Measurements from ENCODE around the gene CHID1.

CHID1 gene

GRCh38 chr11:863910-864827 lies 46.4 kb downstream of the CHID1 start:
- DNase-seq (ENCODE audit: low read depth): no peak

GRCh38 chr11:863023-863909 lies 47.3 kb downstream of the CHID1 start:
- no peak for DNase-seq (ENCODE audit: low read depth)

- no peak for DNase-seq (ENCODE audit: low read depth)
These were observed 48.0 kb downstream of the CHID1 start for GRCh38 chr11:862696-863022.

- no peak for DNase-seq (ENCODE audit: low read depth)
These were observed 48.4 kb downstream of the CHID1 start for GRCh38 chr11:862081-862661.

GRCh38 chr11:861105-861479 lies 49.5 kb downstream of the CHID1 start:
- DNase-seq (ENCODE audit: low read depth): no peak

GRCh38 chr11:860234-861104 lies 50.1 kb downstream of the CHID1 start:
- no peak for DNase-seq (ENCODE audit: low read depth)

GRCh38 chr11:859394-860131 lies 51.0 kb downstream of the CHID1 start:
- DNase-seq (ENCODE audit: low read depth): no peak

- no peak for DNase-seq (ENCODE audit: low read depth)
These were observed 51.8 kb downstream of the CHID1 start for GRCh38 chr11:858762-859339.

GRCh38 chr11:858053-858761 lies 52.4 kb downstream of the CHID1 start:
- DNase-seq (ENCODE audit: low read depth): no peak

GRCh38 chr11:856397-856796 lies 54.2 kb downstream of the CHID1 start:
- DNase-seq (ENCODE audit: low read depth): no peak

- DNase-seq (ENCODE audit: low read depth): no peak
These were observed 54.8 kb downstream of the CHID1 start for GRCh38 chr11:855796-856195.

GRCh38 chr11:855330-855674 lies 55.3 kb downstream of the CHID1 start:
- no peak for DNase-seq (ENCODE audit: low read depth)

- DNase-seq (ENCODE audit: low read depth): no peak
These were observed 55.8 kb downstream of the CHID1 start for GRCh38 chr11:854601-855329.

GRCh38 chr11:853682-854448 lies 56.7 kb downstream of the CHID1 start:
- no peak for DNase-seq (ENCODE audit: low read depth)

GRCh38 chr11:852762-853161 lies 57.8 kb downstream of the CHID1 start:
- no peak for DNase-seq (ENCODE audit: low read depth)

GRCh38 chr11:850775-851763 lies 59.5 kb downstream of the CHID1 start:
- no peak for DNase-seq (ENCODE audit: low read depth)

All from stimulated activated CD8-positive, alpha-beta memory T cell treated with anti-CD3 and anti-CD28 coated beads, Interleukin-7, amount 100 ng/mL, for 24 hours (primary cell).